ENCODE results near the gene KMT5C.

KMT5C gene

GRCh38 chr19:55369653-55370304 lies 30.1 kb downstream of the KMT5C start:
- no peak for FAIRE-seq

- FAIRE-seq = no peak
These were observed 30.8 kb downstream of the KMT5C start, which contains the start of gene IL11 for GRCh38 chr19:55370305-55370988. IL11 (minus strand) TSS chr19:55370463; CDS start chr19:55370310, 153 bp downstream.

DNA sequence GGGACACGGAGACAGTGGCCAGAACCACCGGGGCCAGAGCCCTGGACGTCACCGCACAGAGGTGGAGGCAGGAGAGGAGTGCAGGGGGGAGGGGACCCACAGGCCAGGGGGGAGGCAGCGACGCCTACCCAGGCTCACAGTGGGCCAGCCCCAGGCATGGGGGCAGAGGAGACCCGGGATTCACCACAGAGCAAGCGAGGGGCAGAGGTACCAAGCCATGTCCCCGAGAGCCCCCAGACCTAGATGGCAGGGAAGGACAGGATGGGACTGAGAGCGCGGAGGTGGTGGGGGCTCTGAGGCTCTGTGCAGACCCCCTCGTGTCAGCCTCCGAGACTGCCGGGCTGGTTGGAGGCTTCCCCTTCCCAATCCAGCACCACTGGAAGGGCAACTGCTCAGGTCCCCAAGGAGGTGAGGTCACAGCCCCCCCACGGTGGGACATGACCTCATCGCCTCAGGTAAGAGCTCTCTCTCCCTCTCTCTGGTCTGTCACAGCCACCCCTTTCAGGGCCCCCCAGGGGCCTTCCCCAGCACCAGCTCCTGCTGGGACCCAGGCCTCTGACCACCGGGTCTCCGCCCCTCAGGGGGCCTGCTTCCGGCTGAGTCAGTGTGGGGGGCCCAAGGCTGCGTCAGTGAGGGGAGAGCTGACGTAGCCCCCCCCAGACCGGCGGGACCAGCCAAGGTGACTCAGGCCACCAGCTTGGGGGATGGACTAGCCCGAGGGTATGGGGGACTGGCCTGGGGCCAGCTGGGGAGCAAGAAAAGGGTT lies 32.8 kb downstream of the KMT5C start:
- FAIRE-seq = no peak

DNA sequence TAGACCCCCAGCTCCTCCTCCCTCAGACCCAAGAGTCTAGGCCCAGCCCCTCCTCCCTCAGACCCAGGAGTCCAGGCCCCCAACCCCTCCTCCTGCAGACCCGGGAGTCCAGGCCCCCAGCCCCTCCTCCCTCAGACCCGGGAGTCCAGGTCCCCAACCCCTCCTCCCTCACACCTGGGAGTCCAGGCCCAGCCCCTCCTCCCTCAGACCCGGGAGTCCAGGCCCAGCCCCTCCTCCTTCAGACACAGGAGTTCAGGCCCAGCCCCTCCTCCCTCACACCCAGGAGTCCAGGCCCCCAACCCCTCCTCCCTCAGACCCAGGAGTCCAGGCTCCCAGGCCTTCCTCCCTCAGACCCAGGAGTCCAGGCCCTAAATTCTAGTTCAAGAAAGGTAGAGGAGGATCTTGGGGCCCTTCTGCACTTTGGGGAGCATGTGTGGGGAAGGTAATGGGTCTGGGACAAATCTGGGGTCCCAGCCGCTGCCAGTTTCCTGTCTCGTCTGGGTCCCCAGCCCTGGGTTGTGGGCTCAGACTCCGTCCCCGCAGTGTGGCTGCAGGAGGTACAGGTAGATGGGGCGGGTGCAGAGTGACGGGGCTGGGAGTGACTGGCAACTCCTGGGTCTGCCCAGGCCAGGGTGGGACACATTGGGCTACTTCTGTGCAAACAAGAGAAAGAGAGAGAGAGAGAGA lies 33.8 kb downstream of the KMT5C start:
- no peak for FAIRE-seq

DNA sequence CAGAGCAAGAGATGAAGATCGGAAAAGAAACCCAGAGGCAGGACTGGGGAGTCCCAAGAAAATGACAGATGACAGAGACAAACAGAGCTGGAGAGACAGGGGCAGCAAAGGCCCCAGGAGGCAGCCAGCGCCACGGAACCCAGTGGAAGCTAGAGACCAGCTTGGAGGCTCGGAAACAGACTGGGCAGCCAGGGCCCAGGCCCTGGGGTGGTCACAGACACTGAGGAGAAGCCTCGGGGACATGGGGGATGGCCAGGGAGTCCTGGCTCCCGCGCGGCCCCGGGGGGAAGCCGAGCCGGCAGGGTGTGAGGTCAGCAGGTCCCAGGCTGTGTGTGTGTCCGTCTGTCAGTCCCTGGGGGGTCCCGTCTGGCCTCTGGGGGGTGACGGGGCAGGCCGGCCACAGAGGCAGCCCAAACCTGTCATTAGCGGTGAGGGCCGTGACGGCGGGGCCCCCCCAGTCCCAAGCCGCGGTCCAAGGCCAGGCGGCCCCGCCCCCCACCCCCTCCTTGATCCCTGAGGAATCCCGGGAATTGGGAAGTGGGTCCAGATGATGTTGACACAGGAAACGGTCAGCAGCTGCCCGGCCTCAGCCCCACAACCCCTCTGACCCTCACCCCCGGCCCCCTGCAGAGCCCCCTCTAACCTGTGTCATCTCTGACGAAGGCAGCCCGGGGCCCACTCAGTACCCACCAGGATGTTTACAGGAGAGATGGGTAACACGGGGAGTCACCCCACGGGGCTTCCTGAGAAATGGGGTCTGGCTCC lies 34.5 kb downstream of the KMT5C start:
- no peak for FAIRE-seq

GRCh38 chr19:55376241-55376933 lies 36.7 kb downstream of the KMT5C start, which contains the start of gene TMEM190:
TMEM190 (plus strand) TSS chr19:55376826; CDS start chr19:55376854, 28 bp downstream.
- no peak for FAIRE-seq

GRCh38 chr19:55377356-55378131 lies 37.9 kb downstream of the KMT5C start:
- no peak for FAIRE-seq

DNA sequence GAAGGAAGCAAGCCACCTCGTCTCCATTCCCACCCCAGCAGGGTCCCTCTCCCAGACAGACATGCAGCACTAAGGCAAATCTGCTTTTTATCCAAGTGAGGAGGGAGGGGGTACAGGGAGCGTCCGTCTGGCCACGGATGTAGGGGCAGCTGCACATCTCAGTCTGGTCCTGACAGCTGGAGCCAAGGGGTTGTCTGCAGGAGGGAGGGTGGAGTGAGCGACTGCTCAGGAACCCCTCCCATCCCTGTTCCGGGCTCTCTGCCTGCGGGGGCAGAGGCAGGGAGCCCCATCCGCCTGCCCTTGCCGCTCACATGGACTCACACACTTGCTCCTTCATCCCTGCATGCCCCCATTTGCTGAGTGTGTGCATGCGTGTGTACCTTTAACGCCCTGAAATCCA lies 39.5 kb downstream of the KMT5C start:
- no peak for FAIRE-seq

DNA sequence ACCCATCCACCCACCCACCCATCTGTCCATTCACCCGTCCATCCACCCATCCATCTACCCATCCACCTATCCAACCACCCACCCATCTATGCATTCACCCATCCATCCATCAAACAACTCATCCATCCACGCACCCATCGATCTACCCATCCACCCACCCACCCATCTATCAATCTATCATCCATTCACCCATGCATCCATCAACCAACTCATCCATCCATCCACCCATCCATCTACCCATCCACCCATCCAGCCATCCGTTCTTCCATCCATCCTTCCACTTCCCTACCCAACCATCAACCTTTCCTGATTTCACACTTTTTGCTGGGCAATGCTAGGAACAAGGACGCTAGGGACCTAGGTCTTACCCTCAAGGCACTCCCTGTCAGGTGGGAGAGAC lies 42.3 kb downstream of the KMT5C start:
- FAIRE-seq = no peak

DNA sequence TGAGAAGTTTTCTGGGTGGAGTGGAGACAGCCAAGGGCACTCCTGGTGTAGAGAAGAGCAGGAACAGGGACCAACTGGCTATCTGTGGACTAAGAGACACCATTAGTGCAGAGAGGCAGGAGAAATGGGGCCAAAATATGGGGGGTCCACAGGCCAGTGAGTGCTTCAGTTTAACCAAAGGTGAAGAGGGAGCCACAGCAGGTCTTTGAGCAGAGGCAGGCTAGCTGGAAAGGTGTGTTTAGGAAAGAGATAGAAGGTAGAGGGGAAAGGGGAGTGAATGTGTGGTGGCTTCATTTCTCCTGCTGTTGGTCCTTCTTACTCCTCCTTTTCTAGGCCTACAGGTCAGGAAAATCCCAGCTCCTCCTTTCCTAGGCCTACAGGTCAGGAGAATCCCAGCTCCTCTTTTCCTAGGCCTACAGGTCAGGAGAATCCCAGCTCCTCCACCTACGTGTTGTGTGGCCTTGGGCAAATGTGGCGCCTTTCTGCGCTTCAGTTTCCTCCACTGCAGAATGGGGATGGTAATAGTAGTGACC lies 42.9 kb downstream of the KMT5C start:
- no peak for FAIRE-seq

GRCh38 chr19:55383279-55384130 lies 43.8 kb downstream of the KMT5C start:
- FAIRE-seq = no peak

DNA sequence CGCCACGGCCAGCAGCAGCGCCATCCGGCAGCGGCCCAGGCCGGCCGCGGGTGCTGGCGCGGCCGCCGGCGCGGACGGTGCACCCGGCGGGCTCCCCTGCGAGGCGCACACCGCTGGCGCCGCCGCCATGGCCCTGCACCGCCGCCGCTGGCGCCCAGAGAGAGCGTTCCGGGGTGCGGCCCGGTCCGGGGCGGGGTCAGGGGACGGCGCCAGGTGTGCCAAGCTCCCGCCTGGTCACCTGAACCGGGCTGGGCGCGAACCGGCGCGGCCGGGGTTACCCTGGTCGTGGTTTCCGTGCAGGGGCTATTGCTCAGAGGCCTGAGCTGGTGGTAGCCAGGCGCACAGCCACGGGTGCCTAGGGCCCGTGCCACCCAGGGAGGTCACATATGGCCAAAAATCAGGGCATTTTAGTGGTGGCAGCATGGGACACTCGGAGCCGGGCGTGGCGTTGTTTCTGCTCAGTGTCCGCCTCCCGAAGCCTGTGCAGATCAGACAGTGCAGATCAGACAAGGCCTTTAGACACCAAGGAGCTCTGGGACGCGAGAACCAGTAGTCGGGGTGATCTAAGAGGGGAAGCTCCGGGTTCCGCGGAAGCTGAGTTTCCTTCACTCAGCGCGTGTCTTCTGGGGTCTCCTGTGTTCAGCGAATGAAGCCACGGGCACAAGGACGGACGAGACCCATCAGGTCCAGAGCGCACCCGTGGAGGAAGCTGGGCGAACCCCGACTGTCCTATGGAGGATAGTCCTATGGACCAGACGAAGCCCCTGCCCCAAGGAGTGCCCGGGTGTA lies 44.6 kb downstream of the KMT5C start, which contains the start of gene TMEM238:
Gene TMEM238 (minus strand): TSS at position 162 of the 789 bp plus-strand sequence. CDS start 33 bp downstream, at position 129.
- no peak for FAIRE-seq

DNA sequence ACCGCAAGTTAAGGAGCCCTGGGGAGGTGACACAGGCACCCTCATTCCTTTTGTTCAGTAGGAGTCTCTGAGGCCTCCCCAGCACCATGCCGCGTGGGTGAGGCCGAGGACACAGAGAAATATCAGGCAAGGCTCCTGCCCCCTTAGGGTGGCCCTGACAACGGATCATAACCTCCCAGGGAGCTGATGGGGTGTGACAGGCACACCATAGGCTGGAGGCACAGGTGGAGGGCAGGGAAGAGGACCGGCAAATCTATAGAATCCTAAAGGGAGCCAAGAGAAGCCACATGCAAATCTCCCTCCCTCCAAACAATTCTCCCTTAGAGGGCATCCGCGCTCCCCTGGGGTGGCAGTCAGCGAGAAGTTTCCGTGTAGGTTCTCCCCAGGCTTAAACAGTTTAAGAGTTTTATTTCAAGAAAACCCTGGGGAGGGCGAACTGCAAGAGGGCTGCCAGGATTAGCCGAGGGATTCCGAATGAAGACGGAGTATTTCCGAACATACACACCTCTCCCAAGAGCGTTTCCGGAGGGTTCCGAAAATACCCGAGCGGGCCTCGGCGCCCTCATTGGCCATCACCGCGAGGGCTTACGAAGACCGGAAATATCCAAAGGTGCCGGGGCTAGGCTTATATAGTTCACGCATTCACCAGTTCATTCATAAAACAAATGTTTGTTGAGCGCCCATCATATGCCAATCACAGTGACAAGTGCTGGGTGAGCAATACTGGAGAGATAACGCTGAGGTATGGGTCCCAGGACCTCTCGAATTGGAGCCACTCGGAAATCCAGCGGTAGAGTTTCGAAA lies 45.4 kb downstream of the KMT5C start:
- FAIRE-seq = no peak

GRCh38 chr19:55385724-55386492 lies 46.2 kb downstream of the KMT5C start, which contains the start of gene RPL28:
RPL28 (plus strand) TSS chr19:55385932; CDS start chr19:55386358, 426 bp downstream.
- FAIRE-seq = no peak

GRCh38 chr19:55386493-55386971 lies 46.9 kb downstream of the KMT5C start:
- no peak for FAIRE-seq

DNA sequence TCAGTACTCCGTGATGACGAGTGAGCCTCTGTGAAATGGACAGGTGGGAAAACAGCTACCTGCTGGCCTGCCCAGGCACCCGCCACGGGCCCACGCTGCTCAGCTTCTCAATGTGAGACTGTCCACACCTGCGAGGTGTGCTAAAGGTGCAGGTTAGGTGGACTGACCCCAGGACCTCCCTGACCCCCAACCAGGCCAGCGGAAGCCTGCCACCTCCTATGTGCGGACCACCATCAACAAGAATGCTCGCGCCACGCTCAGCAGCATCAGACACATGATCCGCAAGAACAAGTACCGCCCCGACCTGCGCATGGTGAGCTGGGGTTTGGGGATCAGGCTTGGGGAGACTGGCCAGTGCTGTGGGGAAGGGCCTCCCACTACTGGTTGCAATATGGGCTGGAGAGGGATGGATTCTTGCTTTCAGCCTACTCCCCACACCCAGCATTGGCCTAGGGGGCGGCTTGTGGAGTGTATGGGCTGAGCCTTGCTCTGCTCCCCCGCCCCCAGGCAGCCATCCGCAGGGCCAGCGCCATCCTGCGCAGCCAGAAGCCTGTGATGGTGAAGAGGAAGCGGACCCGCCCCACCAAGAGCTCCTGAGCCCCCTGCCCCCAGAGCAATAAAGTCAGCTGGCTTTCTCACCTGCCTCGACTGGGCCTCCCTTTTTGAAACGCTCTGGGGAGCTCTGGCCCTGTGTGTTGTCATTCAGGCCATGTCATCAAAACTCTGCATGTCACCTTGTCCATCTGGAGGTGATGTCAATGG lies 48.2 kb downstream of the KMT5C start:
- no peak for FAIRE-seq
